HL-60 (cell line): ENCODE measurements around the gene RTEL1.

Experiments used
- DNase-seq, 2 experiments: peaks; one replicate each; pipeline ENCODE4 v3.0.0-alpha.2; 2010 to 2020; ENCODE audit warnings: low read depth in 1 of 2, low spot score in 1 of 2
- H3K27ac ChIP-seq: fragments of 250-450 bp; sonication (Bioruptor Pico); replicated peaks from 2 replicates; pipeline ENCODE4 v1.5.1; 2020; ENCODE audit warnings: mild to moderate bottlenecking, moderate library complexity
- H3K27me3 ChIP-seq: fragments of 250-450 bp; sonication (Bioruptor Pico); 2 replicates; pipeline ENCODE4 v1.5.1; 2021; ENCODE audit warnings: mild to moderate bottlenecking, moderate library complexity; ENCODE audit not compliant: insufficient read depth, poor library complexity, severe bottlenecking
- H3K4me3 ChIP-seq: replicated peaks from 2 replicates; pipeline ENCODE4 v1.5.1; 2011; ENCODE audit warnings: mild to moderate bottlenecking, control low read depth, low read length; ENCODE audit not compliant: insufficient read depth
- GABPA ChIP-seq: IDR thresholded peaks from 2 replicates; pipeline ENCODE4 v1.6.1; 2012; ENCODE audit warnings: low read depth
- POLR2AphosphoS5 ChIP-seq: IDR thresholded peaks from 2 replicates; pipeline ENCODE4 v1.6.1; 2012; ENCODE audit warnings: low read depth
- SPI1 ChIP-seq: IDR thresholded peaks from 2 replicates; pipeline ENCODE4 v1.6.1; 2012; ENCODE audit warnings: low read depth, mild to moderate bottlenecking, borderline replicate concordance
- TF ChIP-seq, protein P1 (sequence below): IDR thresholded peaks from 2 replicates; pipeline ENCODE4 v1.6.1; 2012; ENCODE audit warnings: low read depth; ENCODE audit not compliant: insufficient replicate concordance
- TF ChIP-seq, protein P2 (sequence below): IDR thresholded peaks from one replicate; pipeline ENCODE4 v1.5.1; 2011; ENCODE audit warnings: low read length, control low read depth, inconsistent platforms; ENCODE audit not compliant: insufficient read depth

The RTEL1 gene

DNA sequence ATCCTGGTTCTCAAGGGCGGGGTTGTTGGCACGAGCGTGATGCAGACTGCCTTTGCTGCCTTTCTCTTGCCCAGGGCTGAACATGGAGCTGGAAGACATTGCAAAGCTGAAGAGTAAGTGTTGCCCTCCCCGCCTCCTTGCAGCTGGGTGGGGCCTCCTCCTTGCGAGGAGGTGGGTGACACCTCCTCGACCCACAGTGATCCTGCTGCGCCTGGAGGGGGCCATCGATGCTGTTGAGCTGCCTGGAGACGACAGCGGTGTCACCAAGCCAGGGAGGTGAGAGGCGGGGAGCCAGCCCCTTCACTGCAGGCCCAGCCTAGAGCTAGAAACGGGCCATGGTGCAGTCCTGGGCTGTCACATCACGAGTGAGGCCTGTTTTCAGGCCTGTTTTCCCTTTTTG is 20.0 kb downstream of the RTEL1 start:
- no peak overlapping the region for H3K27ac ChIP-seq
- TF ChIP-seq, protein P1, sequence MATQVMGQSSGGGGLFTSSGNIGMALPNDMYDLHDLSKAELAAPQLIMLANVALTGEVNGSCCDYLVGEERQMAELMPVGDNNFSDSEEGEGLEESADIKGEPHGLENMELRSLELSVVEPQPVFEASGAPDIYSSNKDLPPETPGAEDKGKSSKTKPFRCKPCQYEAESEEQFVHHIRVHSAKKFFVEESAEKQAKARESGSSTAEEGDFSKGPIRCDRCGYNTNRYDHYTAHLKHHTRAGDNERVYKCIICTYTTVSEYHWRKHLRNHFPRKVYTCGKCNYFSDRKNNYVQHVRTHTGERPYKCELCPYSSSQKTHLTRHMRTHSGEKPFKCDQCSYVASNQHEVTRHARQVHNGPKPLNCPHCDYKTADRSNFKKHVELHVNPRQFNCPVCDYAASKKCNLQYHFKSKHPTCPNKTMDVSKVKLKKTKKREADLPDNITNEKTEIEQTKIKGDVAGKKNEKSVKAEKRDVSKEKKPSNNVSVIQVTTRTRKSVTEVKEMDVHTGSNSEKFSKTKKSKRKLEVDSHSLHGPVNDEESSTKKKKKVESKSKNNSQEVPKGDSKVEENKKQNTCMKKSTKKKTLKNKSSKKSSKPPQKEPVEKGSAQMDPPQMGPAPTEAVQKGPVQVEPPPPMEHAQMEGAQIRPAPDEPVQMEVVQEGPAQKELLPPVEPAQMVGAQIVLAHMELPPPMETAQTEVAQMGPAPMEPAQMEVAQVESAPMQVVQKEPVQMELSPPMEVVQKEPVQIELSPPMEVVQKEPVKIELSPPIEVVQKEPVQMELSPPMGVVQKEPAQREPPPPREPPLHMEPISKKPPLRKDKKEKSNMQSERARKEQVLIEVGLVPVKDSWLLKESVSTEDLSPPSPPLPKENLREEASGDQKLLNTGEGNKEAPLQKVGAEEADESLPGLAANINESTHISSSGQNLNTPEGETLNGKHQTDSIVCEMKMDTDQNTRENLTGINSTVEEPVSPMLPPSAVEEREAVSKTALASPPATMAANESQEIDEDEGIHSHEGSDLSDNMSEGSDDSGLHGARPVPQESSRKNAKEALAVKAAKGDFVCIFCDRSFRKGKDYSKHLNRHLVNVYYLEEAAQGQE: no peak
- TF ChIP-seq SPI1 (no peak), GABPA (no peak)
- H3K27me3 ChIP-seq: no peaks in the 10 kb centered on the region
- H3K4me3 ChIP-seq: no peak overlapping the region
- DNase-seq: no peak

DNA sequence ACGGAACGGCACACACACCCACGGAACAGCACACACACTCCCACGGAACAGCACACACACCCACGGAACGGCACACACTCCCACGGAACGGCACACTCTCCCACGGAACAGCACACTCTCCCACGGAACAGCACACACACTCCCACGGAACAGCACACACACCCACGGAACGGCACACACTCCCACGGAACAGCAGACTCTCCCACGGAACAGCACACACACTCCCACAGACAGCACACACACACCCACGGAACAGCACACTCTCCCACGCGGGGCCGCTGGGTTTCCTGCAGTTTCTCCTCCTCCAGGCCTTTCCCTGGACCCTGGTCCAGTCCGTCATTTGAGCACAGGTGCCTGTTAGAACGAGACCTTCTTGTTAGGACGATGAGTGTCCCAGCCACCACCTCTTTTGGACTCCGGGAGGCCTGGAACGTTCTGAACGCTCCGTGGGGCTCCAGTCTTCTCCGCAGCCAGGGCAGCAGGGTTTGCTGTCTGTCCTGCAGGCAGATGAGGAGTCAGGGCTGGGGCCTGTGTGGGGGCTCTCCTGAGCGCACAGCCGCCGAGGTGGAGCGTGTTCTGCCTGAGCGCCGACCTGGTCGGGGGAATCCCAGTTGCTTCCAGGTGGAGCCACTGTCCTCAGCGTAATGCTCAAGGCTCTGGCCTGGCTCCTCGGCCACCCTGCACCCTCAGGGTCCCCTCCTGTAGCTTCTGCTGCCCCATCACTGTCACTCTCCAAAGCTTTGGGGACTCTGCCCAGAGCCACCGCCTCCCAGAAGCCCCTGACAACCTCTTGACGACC is 20.8 kb downstream of the RTEL1 start:
- Histone ChIP-seq H3K4me3 (no peak overlapping the region), H3K27me3 (no peaks in the 10 kb centered on the region), H3K27ac (no peak overlapping the region)
- TF ChIP-seq POLR2AphosphoS5 (0 out of 2 replicates have a peak, but pooled peaks have one; percentile 26), SPI1 (no peak), GABPA (no peak)
- TF ChIP-seq, protein P1: no peak
- DNase-seq: no peak

DNA sequence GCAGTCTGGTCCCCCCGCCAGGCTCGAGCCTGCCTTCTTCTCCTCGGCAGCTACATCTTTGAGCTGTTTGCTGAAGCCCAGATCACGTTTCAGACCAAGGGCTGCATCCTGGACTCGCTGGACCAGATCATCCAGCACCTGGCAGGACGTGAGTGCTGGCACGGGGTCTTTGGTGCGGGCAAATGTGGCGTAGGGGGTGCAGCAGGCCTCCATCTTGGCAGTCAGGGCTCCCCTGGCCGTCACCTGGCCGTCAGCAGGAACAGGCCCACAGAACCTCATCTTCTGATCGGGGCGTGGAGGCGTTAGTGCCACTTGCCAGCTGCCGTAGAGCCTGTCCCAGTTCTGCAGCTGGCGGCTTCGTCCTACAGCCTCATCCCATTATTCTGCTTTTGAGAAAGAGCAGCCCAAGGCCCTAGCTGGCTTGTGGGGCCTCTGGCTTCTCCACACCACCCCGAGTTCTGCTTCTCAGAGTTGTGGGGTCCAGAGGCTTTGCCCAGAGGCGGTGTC is 21.7 kb downstream of the RTEL1 start:
- H3K4me3 ChIP-seq: no peak overlapping the region
- H3K27ac ChIP-seq: no peak overlapping the region
- no peaks in the 10 kb centered on the region for H3K27me3 ChIP-seq
- TF ChIP-seq SPI1 (no peak), GABPA (no peak), POLR2AphosphoS5 (no peak)
- TF ChIP-seq, protein P2, sequence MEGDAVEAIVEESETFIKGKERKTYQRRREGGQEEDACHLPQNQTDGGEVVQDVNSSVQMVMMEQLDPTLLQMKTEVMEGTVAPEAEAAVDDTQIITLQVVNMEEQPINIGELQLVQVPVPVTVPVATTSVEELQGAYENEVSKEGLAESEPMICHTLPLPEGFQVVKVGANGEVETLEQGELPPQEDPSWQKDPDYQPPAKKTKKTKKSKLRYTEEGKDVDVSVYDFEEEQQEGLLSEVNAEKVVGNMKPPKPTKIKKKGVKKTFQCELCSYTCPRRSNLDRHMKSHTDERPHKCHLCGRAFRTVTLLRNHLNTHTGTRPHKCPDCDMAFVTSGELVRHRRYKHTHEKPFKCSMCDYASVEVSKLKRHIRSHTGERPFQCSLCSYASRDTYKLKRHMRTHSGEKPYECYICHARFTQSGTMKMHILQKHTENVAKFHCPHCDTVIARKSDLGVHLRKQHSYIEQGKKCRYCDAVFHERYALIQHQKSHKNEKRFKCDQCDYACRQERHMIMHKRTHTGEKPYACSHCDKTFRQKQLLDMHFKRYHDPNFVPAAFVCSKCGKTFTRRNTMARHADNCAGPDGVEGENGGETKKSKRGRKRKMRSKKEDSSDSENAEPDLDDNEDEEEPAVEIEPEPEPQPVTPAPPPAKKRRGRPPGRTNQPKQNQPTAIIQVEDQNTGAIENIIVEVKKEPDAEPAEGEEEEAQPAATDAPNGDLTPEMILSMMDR: no peak
- TF ChIP-seq, protein P1: no peak
- DNase-seq: no peak

DNA sequence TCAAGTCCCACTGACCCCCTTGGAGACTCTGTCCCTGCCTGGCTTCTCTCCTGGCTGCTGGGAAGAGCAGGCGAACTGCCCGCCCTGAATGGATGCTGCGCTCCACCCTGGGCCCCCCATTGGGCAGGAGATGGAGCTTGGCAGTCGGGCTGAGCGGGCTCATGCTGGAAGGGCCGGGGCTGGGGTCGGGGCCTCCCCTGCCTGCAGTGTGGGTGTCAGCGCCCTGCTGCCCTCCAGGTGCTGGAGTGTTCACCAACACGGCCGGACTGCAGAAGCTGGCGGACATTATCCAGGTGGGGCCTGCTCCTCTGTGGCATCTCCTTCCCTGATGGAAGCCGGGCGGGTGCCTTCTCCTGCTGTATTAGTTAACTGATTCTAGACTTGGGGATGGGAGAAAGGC is 22.3 kb downstream of the RTEL1 start:
- no peak for DNase-seq
- no peaks in the 10 kb centered on the region for H3K27me3 ChIP-seq
- H3K27ac ChIP-seq: no peak overlapping the region
- H3K4me3 ChIP-seq: no peak overlapping the region
- TF ChIP-seq POLR2AphosphoS5 (no peak), SPI1 (no peak), GABPA (no peak)
- TF ChIP-seq, protein P2: no peak
- TF ChIP-seq, protein P1: no peak
